Liver (tissue), 9 donors: ENCODE measurements around the gene TMEM175. TPM values are rescaled to one million over a fixed set of nuclear protein-coding genes. Genes with fewer than 3 reads are reported as not detected.

Source experiments
- DNase-seq: peaks from one replicate; pipeline ENCODE4 v3.0.0-alpha.2; 2017; ENCODE audit warnings: low spot score
- H3K27ac ChIP-seq, 2 donors: one replicate each; pipeline ENCODE4 v1.7.0; 2013; ENCODE audit warnings: inconsistent platforms in 2 of 2, low read length in 2 of 2, control low read depth in 1 of 2, low read depth in 1 of 2, mild to moderate bottlenecking in 1 of 2
- H3K27me3 ChIP-seq, 4 donors: one replicate each; pipeline versions ENCODE4 v1.6.1 to v1.7.0; 2013; ENCODE audit warnings: low read length in 3 of 4, inconsistent platforms in 1 of 4, mild to moderate bottlenecking in 1 of 4, moderate library complexity in 1 of 4; ENCODE audit not compliant: control insufficient read depth in 4 of 4, insufficient read depth in 4 of 4
- H3K36me3 ChIP-seq, 4 donors: one replicate each; pipeline versions ENCODE4 v1.6.1 to v1.7.0; 2013; ENCODE audit warnings: low read length in 3 of 4, mild to moderate bottlenecking in 3 of 4, low read depth in 1 of 4, moderate library complexity in 1 of 4; ENCODE audit not compliant: control insufficient read depth in 4 of 4, insufficient read depth in 3 of 4
- H3K4me1 ChIP-seq, 4 donors: one replicate each; pipeline versions ENCODE4 v1.6.1 to v1.7.0; 2013; ENCODE audit warnings: low read length in 3 of 4, mild to moderate bottlenecking in 3 of 4, moderate library complexity in 1 of 4; ENCODE audit not compliant: control insufficient read depth in 4 of 4, insufficient read depth in 4 of 4
- H3K4me3 ChIP-seq, 3 donors: one replicate each; pipeline versions ENCODE4 v1.6.1 to v1.7.0; 2013; ENCODE audit warnings: low read length in 3 of 3, control low read depth in 1 of 3, low read depth in 1 of 3, mild to moderate bottlenecking in 1 of 3
- H3K9ac ChIP-seq, 2 donors: one replicate each; pipeline ENCODE4 v1.7.0; 2013; ENCODE audit warnings: low read length in 2 of 2, mild to moderate bottlenecking in 2 of 2, moderate library complexity in 2 of 2, control low read depth in 1 of 2, low read depth in 1 of 2
- H3K9me3 ChIP-seq, 4 donors: one replicate each; pipeline versions ENCODE4 v1.6.1 to v1.7.0; 2013; ENCODE audit warnings: low read length in 3 of 4; ENCODE audit not compliant: control insufficient read depth in 4 of 4
- FOXA1 ChIP-seq: IDR thresholded peaks from 2 replicates; pipeline ENCODE4 v1.6.1; 2016; ENCODE audit warnings: antibody characterized with exemption
- FOXA2 ChIP-seq: IDR thresholded peaks from 2 replicates; pipeline ENCODE4 v1.6.1; 2016; ENCODE audit warnings: antibody characterized with exemption
- GABPA ChIP-seq, 2 donors: IDR thresholded peaks in 1 of 2; conservative IDR thresholded peaks in 1 of 2; 2 replicates each; pipeline ENCODE4 v1.6.1; 2016; ENCODE audit warnings: antibody characterized with exemption in 2 of 2, mild to moderate bottlenecking in 1 of 2, moderate library complexity in 1 of 2
- HNF4A ChIP-seq, 2 donors: conservative IDR thresholded peaks; 2 replicates each; pipeline ENCODE4 v1.6.1; 2016; ENCODE audit warnings: antibody characterized with exemption in 2 of 2, mild to moderate bottlenecking in 2 of 2
- JUND ChIP-seq, 2 donors: IDR thresholded peaks; 2 replicates each; pipeline ENCODE4 v1.6.1; 2016; ENCODE audit warnings: antibody characterized with exemption in 2 of 2
- NR2F2 ChIP-seq: IDR thresholded peaks from 2 replicates; pipeline ENCODE4 v1.6.1; 2016; ENCODE audit warnings: antibody characterized with exemption
- TAF1 ChIP-seq: conservative IDR thresholded peaks from 2 replicates; pipeline ENCODE4 v1.6.1; 2016; ENCODE audit warnings: antibody characterized with exemption, mild to moderate bottlenecking
- YY1 ChIP-seq: IDR thresholded peaks from 2 replicates; pipeline ENCODE4 v1.6.1; 2016; ENCODE audit warnings: antibody characterized with exemption, mild to moderate bottlenecking
- WGBS: extraction: QIAGEN DNeasy Blood & Tissue Kit; methylation state at CpG from one replicate; pipeline ENCODE4 v1.1.7; 2013; 5-methylcytosine and 5-hydroxymethylcytosine counted together
- polyA plus RNA-seq, 2 donors: library from polyadenylated mRNA; stranded (reverse) in 1 of 2; unstranded in 1 of 2; fragments of 200-250 nt in 1 of 2; fragments of >200 nt in 1 of 2; fragmentation: Nextera tagmentation in 1 of 2; extraction: Ambion mirVana in 1 of 2; gene quantifications; one replicate each; pipeline versions ENCODE4 v1.2.1 to v1.2.3, GENCODE V29; 2013 to 2015
- total RNA-seq, 2 donors: library from RNA; depleted of rRNA; stranded (reverse); fragments of >200 nt; gene quantifications; one replicate each; pipeline ENCODE4 v1.2.3, GENCODE V29; 2014
- TF ChIP-seq, protein P1 (sequence below): IDR thresholded peaks from 2 replicates; pipeline ENCODE4 v1.6.1; 2016; ENCODE audit warnings: antibody characterized with exemption
- TF ChIP-seq, protein P2 (sequence below): fragments of 150-350 bp; IDR thresholded peaks from 2 replicates; pipeline ENCODE4 v1.5.1; 2017; ENCODE audit warnings: improper control_type of control experiment, low read depth, low read length; ENCODE audit not compliant: missing input control
- TF ChIP-seq, protein P3 (sequence below): IDR thresholded peaks from 2 replicates; pipeline ENCODE4 v1.6.1; 2016; ENCODE audit warnings: antibody characterized with exemption
- donor health status: healthy.
- donor health status: healthy.
- donor health status: healthy.
- donor health status: healthy.
- donor health status: healthy.

The TMEM175 gene
- total and polyA plus RNA-seq, 4 donors = 18.6 to 26.3 (median 25.5) TPM

DNA sequence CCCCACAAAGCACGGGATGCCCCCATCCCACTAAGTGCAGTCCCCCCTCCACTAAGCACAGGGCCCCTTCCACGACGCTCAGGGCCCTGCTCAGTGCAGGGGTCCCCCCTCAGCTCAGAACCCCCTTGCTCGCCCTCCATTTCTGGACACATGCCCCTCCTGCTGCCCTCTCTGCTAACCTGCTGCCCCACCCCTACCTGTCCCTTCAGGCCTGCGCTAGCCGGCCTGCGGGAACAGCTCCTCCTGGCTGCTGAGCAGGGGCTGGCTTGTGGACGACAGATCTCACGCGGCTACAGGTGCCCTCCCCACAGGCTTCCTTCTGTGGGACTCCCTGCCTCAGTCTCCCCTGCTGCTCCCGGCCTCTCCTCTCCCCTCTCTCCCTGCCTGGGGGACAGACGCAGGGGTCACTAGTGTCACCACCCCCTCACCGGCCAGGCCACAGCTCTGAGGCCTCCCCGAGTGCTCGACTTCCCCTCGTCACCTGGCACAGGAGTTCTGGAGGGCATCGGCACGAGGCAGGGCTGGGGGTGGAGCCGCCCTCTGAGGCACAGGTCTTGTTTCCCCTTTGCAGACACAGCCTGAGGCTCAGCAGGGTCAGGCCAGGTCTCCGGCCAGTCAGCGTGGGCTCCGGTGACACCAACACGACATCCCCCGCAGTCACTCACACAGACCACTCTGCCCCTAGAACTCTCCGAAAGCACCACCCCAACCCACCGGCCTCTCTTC is 21.7 kb upstream of the TMEM175 start:
- Histone ChIP-seq H3K9me3 (no peaks in the 10 kb centered on the region), H3K4me1 (peaks cover 0 to 4% (median 1%) of the 10 kb centered on the region in 4 donors), H3K9ac (no peak overlapping the region), H3K27ac (no peak overlapping the region), H3K36me3 (peaks cover 4 to 30% (median 12%) of the 10 kb centered on the region in 4 donors), H3K4me3 (no peak overlapping the region), H3K27me3 (no peaks in the 10 kb centered on the region)
- DNase-seq = no peak
- TF ChIP-seq FOXA2 (no peak), HNF4A (conservative IDR thresholded peaks at IDR 0.05) (no peak), JUND (IDR thresholded peaks at IDR 0.05) (no peak), TAF1 (no peak), YY1 (no peak), FOXA1 (no peak)
- TF ChIP-seq, protein P1, sequence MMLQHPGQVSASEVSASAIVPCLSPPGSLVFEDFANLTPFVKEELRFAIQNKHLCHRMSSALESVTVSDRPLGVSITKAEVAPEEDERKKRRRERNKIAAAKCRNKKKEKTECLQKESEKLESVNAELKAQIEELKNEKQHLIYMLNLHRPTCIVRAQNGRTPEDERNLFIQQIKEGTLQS = no peak
- 97% methylated on average over 26 of the region's 26 CpGs for WGBS

DNA sequence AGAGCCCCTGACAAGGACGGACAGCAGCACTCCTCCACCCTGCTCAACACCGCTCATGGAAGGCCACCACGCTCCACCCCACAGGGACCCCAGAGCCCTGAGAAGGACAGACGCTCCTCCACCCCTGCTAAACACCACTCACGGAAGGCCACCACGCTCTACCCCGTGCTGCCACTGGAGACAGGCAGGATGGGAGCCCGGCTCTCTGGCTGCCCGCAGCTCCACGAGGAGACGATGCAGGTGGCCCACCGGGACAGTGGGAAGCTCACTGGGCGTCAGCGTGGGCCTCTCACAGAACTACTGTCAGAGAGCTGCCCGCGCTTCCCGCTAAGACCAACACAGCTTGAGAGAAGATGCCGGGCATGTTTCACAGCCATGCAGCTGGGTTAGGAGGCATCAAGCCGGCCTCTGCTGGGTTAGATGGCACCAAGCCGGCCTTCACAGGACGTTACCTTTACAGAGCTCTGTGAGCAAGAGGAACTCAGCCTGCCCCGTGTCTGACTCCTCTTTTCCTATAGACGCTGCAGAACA is 21.0 kb upstream of the TMEM175 start:
- 97% methylated on average over 23 of the region's 23 CpGs for WGBS
- no peak overlapping the region for H3K27ac ChIP-seq
- no peaks in the 10 kb centered on the region for H3K9me3 ChIP-seq
- H3K4me1 ChIP-seq = peaks cover 0 to 6% (median 2%) of the 10 kb centered on the region in 4 donors
- no peaks in the 10 kb centered on the region for H3K27me3 ChIP-seq
- TF ChIP-seq, protein P2, sequence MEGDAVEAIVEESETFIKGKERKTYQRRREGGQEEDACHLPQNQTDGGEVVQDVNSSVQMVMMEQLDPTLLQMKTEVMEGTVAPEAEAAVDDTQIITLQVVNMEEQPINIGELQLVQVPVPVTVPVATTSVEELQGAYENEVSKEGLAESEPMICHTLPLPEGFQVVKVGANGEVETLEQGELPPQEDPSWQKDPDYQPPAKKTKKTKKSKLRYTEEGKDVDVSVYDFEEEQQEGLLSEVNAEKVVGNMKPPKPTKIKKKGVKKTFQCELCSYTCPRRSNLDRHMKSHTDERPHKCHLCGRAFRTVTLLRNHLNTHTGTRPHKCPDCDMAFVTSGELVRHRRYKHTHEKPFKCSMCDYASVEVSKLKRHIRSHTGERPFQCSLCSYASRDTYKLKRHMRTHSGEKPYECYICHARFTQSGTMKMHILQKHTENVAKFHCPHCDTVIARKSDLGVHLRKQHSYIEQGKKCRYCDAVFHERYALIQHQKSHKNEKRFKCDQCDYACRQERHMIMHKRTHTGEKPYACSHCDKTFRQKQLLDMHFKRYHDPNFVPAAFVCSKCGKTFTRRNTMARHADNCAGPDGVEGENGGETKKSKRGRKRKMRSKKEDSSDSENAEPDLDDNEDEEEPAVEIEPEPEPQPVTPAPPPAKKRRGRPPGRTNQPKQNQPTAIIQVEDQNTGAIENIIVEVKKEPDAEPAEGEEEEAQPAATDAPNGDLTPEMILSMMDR = no peak
- TF ChIP-seq JUND (IDR thresholded peaks at IDR 0.05) (no peak), GABPA (IDR thresholded peaks at IDR 0.05 in 1 of 2, conservative IDR thresholded peaks at IDR 0.05 in 1 of 2) (no peak), FOXA1 (no peak), NR2F2 (no peak), TAF1 (no peak)
- TF ChIP-seq, protein P1 = no peak
- H3K9ac ChIP-seq = no peak overlapping the region
- peaks cover 4 to 30% (median 12%) of the 10 kb centered on the region in 4 donors for H3K36me3 ChIP-seq
- H3K4me3 ChIP-seq = no peak overlapping the region
- no peak for DNase-seq

DNA sequence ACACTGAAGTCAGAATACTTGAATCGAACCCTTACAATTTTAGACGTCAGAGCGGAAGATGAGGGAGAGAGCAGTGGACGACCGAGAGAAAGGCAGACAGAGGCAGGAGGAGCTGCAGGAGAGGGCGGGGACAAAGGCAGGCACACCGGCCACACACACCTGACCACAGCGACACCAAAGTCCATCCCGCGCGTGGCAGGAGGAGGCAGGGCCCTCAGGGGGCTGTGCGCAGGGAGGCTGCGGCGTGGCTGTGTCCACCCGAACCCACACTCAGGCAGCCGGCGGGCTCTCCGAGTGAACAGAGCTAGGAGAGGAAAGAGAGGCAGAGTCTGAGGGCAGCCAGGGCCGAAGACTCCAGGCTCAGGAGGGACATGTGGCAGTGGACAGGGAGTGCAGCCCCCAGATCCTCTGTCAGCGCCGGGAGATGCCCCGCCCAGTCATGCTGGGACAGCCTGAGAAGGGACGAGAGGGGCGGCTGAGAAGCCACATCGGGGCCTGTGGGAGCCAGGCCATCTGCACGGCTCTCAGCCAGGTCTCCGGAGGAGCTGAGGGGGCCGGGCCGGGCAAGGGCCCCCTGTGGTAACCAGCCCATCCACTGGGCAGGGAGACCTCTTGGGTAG is 20.3 kb upstream of the TMEM175 start:
- Histone ChIP-seq H3K27ac (no peak overlapping the region), H3K9ac (no peak overlapping the region), H3K4me1 (peaks cover 0 to 6% (median 2%) of the 10 kb centered on the region in 4 donors), H3K9me3 (no peaks in the 10 kb centered on the region), H3K27me3 (no peaks in the 10 kb centered on the region), H3K4me3 (no peak overlapping the region), H3K36me3 (peaks cover 4 to 30% (median 11%) of the 10 kb centered on the region in 4 donors)
- TF ChIP-seq HNF4A (conservative IDR thresholded peaks at IDR 0.05) (no peak), FOXA1 (no peak)
- TF ChIP-seq, protein P3, sequence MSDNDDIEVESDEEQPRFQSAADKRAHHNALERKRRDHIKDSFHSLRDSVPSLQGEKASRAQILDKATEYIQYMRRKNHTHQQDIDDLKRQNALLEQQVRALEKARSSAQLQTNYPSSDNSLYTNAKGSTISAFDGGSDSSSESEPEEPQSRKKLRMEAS = no peak
- TF ChIP-seq, protein P2 = no peak
- WGBS = 92% methylated on average over 29 of the region's 29 CpGs
- DNase-seq = no peak
